ENCODE data around the gene NELL2.

NELL2 gene

GRCh38 chr12:44851586-44851985 lies 24.5 kb downstream of the NELL2 start:
- no peak for TF ChIP-seq CTCF (IDR thresholded peaks at IDR 0.05; ENCODE audit: extremely low read depth, insufficient read depth, missing control alignments)
- no peak for DNase-seq (ENCODE audit: low spot score)
- in situ Hi-C loops (cut with MboI; ENCODE audit: low pct_unique_long_range_greater_than_20kb, low sequenced_read_pairs, unreplicated experiment): no loop called here

GRCh38 chr12:44848703-44849085 lies 27.4 kb downstream of the NELL2 start:
- peak; percentile 12 for DNase-seq (ENCODE audit: low spot score)
- no peak for TF ChIP-seq CTCF (IDR thresholded peaks at IDR 0.05; ENCODE audit: extremely low read depth, insufficient read depth, missing control alignments)
- in situ Hi-C loops (cut with MboI; ENCODE audit: low pct_unique_long_range_greater_than_20kb, low sequenced_read_pairs, unreplicated experiment): no loop called here

GRCh38 chr12:44847888-44848702 lies 28.0 kb downstream of the NELL2 start:
- peak; percentile 13 for DNase-seq (ENCODE audit: low spot score)
- in situ Hi-C loops (cut with MboI; ENCODE audit: low pct_unique_long_range_greater_than_20kb, low sequenced_read_pairs, unreplicated experiment): no loop called here
- no peak for TF ChIP-seq CTCF (IDR thresholded peaks at IDR 0.05; ENCODE audit: extremely low read depth, insufficient read depth, missing control alignments)

- no peak for TF ChIP-seq CTCF (IDR thresholded peaks at IDR 0.05; ENCODE audit: extremely low read depth, insufficient read depth, missing control alignments)
- no peak for DNase-seq (ENCODE audit: low spot score)
- in situ Hi-C loops (cut with MboI; ENCODE audit: low pct_unique_long_range_greater_than_20kb, low sequenced_read_pairs, unreplicated experiment): no loop called here
Observed at GRCh38 chr12:44847403-44847802, 28.7 kb downstream of the NELL2 start.

- in situ Hi-C loops (cut with MboI; ENCODE audit: low pct_unique_long_range_greater_than_20kb, low sequenced_read_pairs, unreplicated experiment): no loop called here
- DNase-seq (ENCODE audit: low spot score): no peak
- no peak for TF ChIP-seq CTCF (IDR thresholded peaks at IDR 0.05; ENCODE audit: extremely low read depth, insufficient read depth, missing control alignments)
Observed at GRCh38 chr12:44846826-44847225, 29.3 kb downstream of the NELL2 start.

GRCh38 chr12:44842669-44843068 lies 33.4 kb downstream of the NELL2 start:
- TF ChIP-seq CTCF (IDR thresholded peaks at IDR 0.05; ENCODE audit: extremely low read depth, insufficient read depth, missing control alignments): no peak
- in situ Hi-C loops (cut with MboI; ENCODE audit: low pct_unique_long_range_greater_than_20kb, low sequenced_read_pairs, unreplicated experiment): no loop called here
- DNase-seq (ENCODE audit: low spot score): no peak

Measured in GM13977 (cell line).